Astrocyte of the spinal cord (primary cell): ENCODE data around the gene MAVS.
"Not testable (repeated sequence)": the region's sequence is repeated elsewhere in the genome, so short reads cannot be mapped to it uniquely, and the experiment has no call there.

Source experiments
- DNase-seq: peaks from one replicate; pipeline ENCODE4 v3.0.0; 2011; ENCODE audit warnings: low read depth, low spot score
- H3K4me3 ChIP-seq: 2 replicates; pipeline ENCODE4 v1.5.1; 2011; ENCODE audit warnings: low read depth, mild to moderate bottlenecking, low read length, moderate library complexity
- CTCF ChIP-seq: IDR thresholded peaks from 2 replicates; pipeline ENCODE4 v1.5.1; 2012; ENCODE audit warnings: low read depth, mild to moderate bottlenecking, low read length, inconsistent platforms
- in situ Hi-C: cut with HindIII; loops from 2 replicates; pipeline ENCODE4 v1.10.0; 2017; ENCODE audit warnings: low sequenced_read_pairs

The MAVS gene

GRCh38 chr20:3826420-3826819, 20.2 kb upstream of the MAVS start:
- no peak overlapping the region for H3K4me3 ChIP-seq
- no peak for TF ChIP-seq CTCF
- DNase-seq, result no peak
- in situ Hi-C loops, result no loop called here

GRCh38 chr20:3828798-3829197, 17.8 kb upstream of the MAVS start:
- in situ Hi-C loops, result no loop called here
- DNase-seq, result no peak
- H3K4me3 ChIP-seq, result no peak overlapping the region
- TF ChIP-seq CTCF, result no peak

GRCh38 chr20:3829891-3830290, 16.7 kb upstream of the MAVS start:
- in situ Hi-C loops, DNase-seq, H3K4me3 ChIP-seq: not testable (repeated sequence)

- TF ChIP-seq CTCF, result no peak
- no peak overlapping the region for H3K4me3 ChIP-seq
- DNase-seq, result no peak
- in situ Hi-C loops, result no loop called here
Observed at GRCh38 chr20:3836132-3836531, 10.5 kb upstream of the MAVS start.

GRCh38 chr20:3839328-3839727, 7.3 kb upstream of the MAVS start:
- no peak overlapping the region for H3K4me3 ChIP-seq
- in situ Hi-C loops, result no loop called here
- no peak for TF ChIP-seq CTCF
- no peak for DNase-seq

- in situ Hi-C loops, DNase-seq: not testable (repeated sequence)
Observed at GRCh38 chr20:3840201-3840600, 6.4 kb upstream of the MAVS start.

GRCh38 chr20:3842348-3842930, 4.2 kb upstream of the MAVS start:
- in situ Hi-C loops, result no loop called here
- TF ChIP-seq CTCF, result no peak
- no peak overlapping the region for H3K4me3 ChIP-seq
- DNase-seq, result no peak

More at GRCh38 chr20:3840201-3840600, 6.4 kb upstream of the MAVS start:
- H3K4me3 ChIP-seq, result not testable (repeated sequence)

GRCh38 chr20:3843490-3843889, 3.1 kb upstream of the MAVS start:
- H3K4me3 ChIP-seq, result no peak overlapping the region
- no peak for TF ChIP-seq CTCF
- in situ Hi-C loops, result no loop called here
- DNase-seq, result peak; percentile 53

- H3K4me3 ChIP-seq, in situ Hi-C loops, DNase-seq: not testable (repeated sequence)
Observed at GRCh38 chr20:3843990-3844619, 2.5 kb upstream of the MAVS start.
